ENCODE measurements around the gene MIF4GD.

MIF4GD gene

GRCh38 chr17:75237100-75238014, 33.7 kb downstream of the MIF4GD start:
- Histone ChIP-seq H3K27me3 (replicated peaks; ENCODE audit: control insufficient read depth, insufficient read depth, low read length, poor library complexity, severe bottlenecking) (no peaks in the 10 kb centered on the region), H3K36me3 (ENCODE audit: control insufficient read depth, insufficient read depth, low read length) (peaks cover 80% of the 10 kb centered on the region), H3K4me1 (ENCODE audit: control insufficient read depth, insufficient read depth, low read length, poor library complexity, severe bottlenecking) (peaks cover 20% of the 10 kb centered on the region), H3K4me3 (ENCODE audit: insufficient read depth, low read depth, low read length, poor library complexity, severe bottlenecking) (no peak overlapping the region), H3K27ac (ENCODE audit: insufficient read depth, low read length, poor library complexity, severe bottlenecking) (no peak overlapping the region), H3K9me3 (ENCODE audit: control insufficient read depth, low read length) (no peaks in the 10 kb centered on the region)
- no peak for DNase-seq

DNA sequence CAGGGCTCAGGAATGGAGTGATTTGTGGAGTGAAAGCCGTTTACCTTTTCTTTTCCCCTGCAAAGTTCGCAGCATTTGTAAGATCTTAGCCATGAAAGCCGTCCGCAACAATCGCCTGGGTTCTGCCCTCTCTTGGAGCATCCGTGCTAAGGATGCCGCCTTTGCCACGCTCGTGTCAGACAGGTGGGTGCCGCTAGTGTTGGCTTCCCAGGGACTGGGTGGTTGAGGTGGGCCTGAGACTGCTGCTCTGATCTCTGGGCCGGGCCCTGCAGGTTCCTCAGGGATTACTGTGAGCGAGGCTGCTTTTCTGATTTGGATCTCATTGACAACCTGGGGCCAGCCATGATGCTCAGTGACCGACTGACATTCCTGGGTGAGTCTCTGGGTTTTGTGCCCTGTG, 38.2 kb downstream of the MIF4GD start:
- Histone ChIP-seq H3K27ac (ENCODE audit: insufficient read depth, low read length, poor library complexity, severe bottlenecking) (no peak overlapping the region), H3K36me3 (ENCODE audit: control insufficient read depth, insufficient read depth, low read length) (peaks cover 72% of the 10 kb centered on the region), H3K4me1 (ENCODE audit: control insufficient read depth, insufficient read depth, low read length, poor library complexity, severe bottlenecking) (no peaks in the 10 kb centered on the region), H3K27me3 (replicated peaks; ENCODE audit: control insufficient read depth, insufficient read depth, low read length, poor library complexity, severe bottlenecking) (no peaks in the 10 kb centered on the region), H3K9me3 (ENCODE audit: control insufficient read depth, low read length) (no peaks in the 10 kb centered on the region), H3K4me3 (ENCODE audit: insufficient read depth, low read depth, low read length, poor library complexity, severe bottlenecking) (no peak overlapping the region)
- DNase-seq, result no peak

DNA sequence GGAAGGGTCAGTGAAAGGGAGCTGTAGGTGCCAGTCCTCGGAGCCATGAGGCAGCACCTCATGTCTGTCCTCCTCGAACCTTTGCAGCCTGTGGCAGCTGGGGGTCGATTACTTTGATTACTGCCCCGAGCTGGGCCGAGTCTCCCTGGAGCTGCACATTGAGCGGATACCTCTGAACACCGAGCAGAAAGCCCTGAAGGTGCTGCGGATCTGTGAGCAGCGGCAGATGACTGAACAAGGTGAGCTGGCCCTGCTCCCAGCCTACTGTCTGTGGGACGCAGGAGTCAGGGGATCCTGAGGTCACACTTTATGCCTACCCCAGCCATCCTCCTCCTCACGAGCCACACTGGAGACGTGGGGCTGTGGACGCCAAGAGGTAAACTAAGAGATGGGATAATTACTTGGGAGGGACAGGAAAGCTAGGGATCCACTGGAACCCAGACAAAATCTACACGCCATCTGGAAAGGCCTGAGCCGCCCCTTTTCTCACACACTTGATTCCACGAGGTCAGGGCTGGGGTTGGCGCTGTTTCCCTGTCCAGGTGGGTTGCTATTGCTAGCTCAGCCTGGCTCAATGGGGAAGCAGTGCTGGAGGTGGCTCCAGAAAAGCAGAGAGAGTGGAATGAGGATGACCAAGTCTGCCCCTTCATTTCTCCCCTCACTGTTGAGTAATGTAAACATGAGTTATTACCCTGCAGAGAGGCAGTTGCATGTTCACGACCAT, 39.1 kb downstream of the MIF4GD start:
- Histone ChIP-seq H3K4me1 (ENCODE audit: control insufficient read depth, insufficient read depth, low read length, poor library complexity, severe bottlenecking) (no peaks in the 10 kb centered on the region), H3K27me3 (replicated peaks; ENCODE audit: control insufficient read depth, insufficient read depth, low read length, poor library complexity, severe bottlenecking) (no peaks in the 10 kb centered on the region), H3K36me3 (ENCODE audit: control insufficient read depth, insufficient read depth, low read length) (peaks cover 64% of the 10 kb centered on the region), H3K9me3 (ENCODE audit: control insufficient read depth, low read length) (no peaks in the 10 kb centered on the region), H3K27ac (ENCODE audit: insufficient read depth, low read length, poor library complexity, severe bottlenecking) (no peak overlapping the region), H3K4me3 (ENCODE audit: insufficient read depth, low read depth, low read length, poor library complexity, severe bottlenecking) (no peak overlapping the region)
- no peak for DNase-seq

DNA sequence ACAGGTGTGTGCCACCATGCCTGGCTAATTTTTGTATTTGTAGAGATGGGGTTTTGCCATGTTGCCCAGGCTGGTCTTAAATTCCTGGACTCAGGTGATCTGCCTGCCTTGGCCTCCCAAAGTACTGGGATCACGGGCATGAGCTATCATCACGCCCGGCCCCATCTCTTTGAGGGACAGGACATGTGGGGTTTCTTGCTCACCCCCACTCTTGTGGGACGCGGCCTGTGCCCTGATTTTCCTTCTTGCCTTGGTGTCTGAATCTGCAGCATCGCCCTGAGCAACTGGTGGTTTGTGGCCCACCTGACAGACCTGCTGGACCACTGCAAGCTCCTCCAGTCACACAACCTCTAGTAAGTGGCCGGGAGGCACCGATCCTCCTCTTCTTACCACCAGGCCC, 40.0 kb downstream of the MIF4GD start:
- Histone ChIP-seq H3K27me3 (replicated peaks; ENCODE audit: control insufficient read depth, insufficient read depth, low read length, poor library complexity, severe bottlenecking) (no peaks in the 10 kb centered on the region), H3K4me1 (ENCODE audit: control insufficient read depth, insufficient read depth, low read length, poor library complexity, severe bottlenecking) (no peaks in the 10 kb centered on the region), H3K4me3 (ENCODE audit: insufficient read depth, low read depth, low read length, poor library complexity, severe bottlenecking) (no peak overlapping the region), H3K27ac (ENCODE audit: insufficient read depth, low read length, poor library complexity, severe bottlenecking) (no peak overlapping the region), H3K9me3 (ENCODE audit: control insufficient read depth, low read length) (no peaks in the 10 kb centered on the region), H3K36me3 (ENCODE audit: control insufficient read depth, insufficient read depth, low read length) (peaks cover 64% of the 10 kb centered on the region)
- no peak for DNase-seq

DNA sequence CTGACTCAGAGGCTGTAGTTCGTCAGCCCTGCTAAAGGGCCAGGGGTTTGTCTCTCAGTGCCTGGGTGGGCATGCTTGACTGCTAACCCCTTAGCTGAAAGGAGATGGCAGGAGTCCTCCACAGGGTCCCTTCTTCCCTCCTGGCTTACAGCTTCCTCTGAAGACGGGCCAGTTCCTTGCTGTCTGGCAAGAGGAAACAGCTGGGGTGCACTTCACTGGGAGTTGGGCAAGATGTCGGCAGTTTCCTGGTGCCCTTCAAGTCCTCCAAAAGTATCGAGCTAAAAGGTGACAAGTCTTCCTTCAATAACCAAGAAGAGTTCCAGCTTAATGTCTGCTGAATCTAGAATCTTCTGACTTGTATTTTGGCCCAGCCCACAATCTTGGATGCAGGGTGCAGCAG, 42.2 kb downstream of the MIF4GD start:
- H3K27ac ChIP-seq (ENCODE audit: insufficient read depth, low read length, poor library complexity, severe bottlenecking), result no peak overlapping the region
- no peaks in the 10 kb centered on the region for H3K27me3 ChIP-seq (replicated peaks; ENCODE audit: control insufficient read depth, insufficient read depth, low read length, poor library complexity, severe bottlenecking)
- no peak overlapping the region for H3K4me3 ChIP-seq (ENCODE audit: insufficient read depth, low read depth, low read length, poor library complexity, severe bottlenecking)
- H3K9me3 ChIP-seq (ENCODE audit: control insufficient read depth, low read length), result no peaks in the 10 kb centered on the region
- peaks cover 55% of the 10 kb centered on the region for H3K36me3 ChIP-seq (ENCODE audit: control insufficient read depth, insufficient read depth, low read length)
- no peaks in the 10 kb centered on the region for H3K4me1 ChIP-seq (ENCODE audit: control insufficient read depth, insufficient read depth, low read length, poor library complexity, severe bottlenecking)
- no peak for DNase-seq

DNA sequence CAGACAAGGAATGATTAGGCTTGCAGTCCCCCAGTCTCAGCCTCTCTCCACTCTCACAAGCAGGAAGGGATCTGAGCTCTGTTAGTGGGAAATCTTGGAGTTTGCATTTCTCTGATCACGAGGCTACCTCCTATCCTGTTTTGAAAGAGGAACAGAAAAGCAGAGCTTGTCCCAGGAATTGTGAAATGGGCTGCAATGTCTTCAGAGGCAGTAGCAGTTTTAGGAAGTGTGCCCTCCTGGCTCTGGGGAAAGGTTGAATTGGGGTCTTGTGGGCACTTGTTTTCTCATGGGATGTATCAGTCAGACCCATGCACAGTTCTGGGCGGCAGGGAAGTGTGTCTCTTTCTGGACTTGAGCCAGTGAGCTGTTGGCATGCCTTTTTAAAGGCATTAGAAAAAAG, 42.7 kb downstream of the MIF4GD start:
- Histone ChIP-seq H3K27me3 (replicated peaks; ENCODE audit: control insufficient read depth, insufficient read depth, low read length, poor library complexity, severe bottlenecking) (no peaks in the 10 kb centered on the region), H3K4me3 (ENCODE audit: insufficient read depth, low read depth, low read length, poor library complexity, severe bottlenecking) (no peak overlapping the region), H3K36me3 (ENCODE audit: control insufficient read depth, insufficient read depth, low read length) (peaks cover 55% of the 10 kb centered on the region), H3K27ac (ENCODE audit: insufficient read depth, low read length, poor library complexity, severe bottlenecking) (no peak overlapping the region), H3K4me1 (ENCODE audit: control insufficient read depth, insufficient read depth, low read length, poor library complexity, severe bottlenecking) (no peaks in the 10 kb centered on the region), H3K9me3 (ENCODE audit: control insufficient read depth, low read length) (no peaks in the 10 kb centered on the region)
- no peak for DNase-seq

GRCh38 chr17:75227729-75228128, 43.3 kb downstream of the MIF4GD start:
- no peaks in the 10 kb centered on the region for H3K27me3 ChIP-seq (replicated peaks; ENCODE audit: control insufficient read depth, insufficient read depth, low read length, poor library complexity, severe bottlenecking)
- DNase-seq, result no peak
- peaks cover 50% of the 10 kb centered on the region for H3K36me3 ChIP-seq (ENCODE audit: control insufficient read depth, insufficient read depth, low read length)
- no peaks in the 10 kb centered on the region for H3K9me3 ChIP-seq (ENCODE audit: control insufficient read depth, low read length)
- H3K4me3 ChIP-seq (ENCODE audit: insufficient read depth, low read depth, low read length, poor library complexity, severe bottlenecking), result no peak overlapping the region
- no peaks in the 10 kb centered on the region for H3K4me1 ChIP-seq (ENCODE audit: control insufficient read depth, insufficient read depth, low read length, poor library complexity, severe bottlenecking)
- H3K27ac ChIP-seq (ENCODE audit: insufficient read depth, low read length, poor library complexity, severe bottlenecking), result no peak overlapping the region

DNA sequence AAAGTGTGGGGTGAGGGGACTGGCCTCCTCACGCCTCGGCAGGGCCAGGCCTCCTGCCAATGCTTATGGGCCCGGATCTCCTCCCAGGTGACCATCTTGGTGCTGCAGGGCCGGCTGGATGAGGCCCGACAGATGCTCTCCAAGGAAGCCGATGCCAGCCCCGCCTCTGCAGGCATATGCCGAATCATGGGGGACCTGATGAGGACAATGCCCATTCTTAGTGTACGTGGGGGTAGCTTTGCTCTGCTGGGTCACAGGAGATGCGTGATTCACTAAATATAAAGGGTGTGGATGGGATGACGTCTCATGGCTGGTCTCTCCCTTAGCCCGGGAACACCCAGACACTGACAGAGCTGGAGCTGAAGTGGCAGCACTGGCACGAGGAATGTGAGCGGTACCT, 46.0 kb downstream of the MIF4GD start:
- Histone ChIP-seq H3K4me3 (ENCODE audit: insufficient read depth, low read depth, low read length, poor library complexity, severe bottlenecking) (no peak overlapping the region), H3K4me1 (ENCODE audit: control insufficient read depth, insufficient read depth, low read length, poor library complexity, severe bottlenecking) (no peaks in the 10 kb centered on the region), H3K9me3 (ENCODE audit: control insufficient read depth, low read length) (no peaks in the 10 kb centered on the region), H3K36me3 (ENCODE audit: control insufficient read depth, insufficient read depth, low read length) (peaks cover 34% of the 10 kb centered on the region), H3K27ac (ENCODE audit: insufficient read depth, low read length, poor library complexity, severe bottlenecking) (no peak overlapping the region), H3K27me3 (replicated peaks; ENCODE audit: control insufficient read depth, insufficient read depth, low read length, poor library complexity, severe bottlenecking) (no peaks in the 10 kb centered on the region)
- no peak for DNase-seq

GRCh38 chr17:75219815-75220214, 51.2 kb downstream of the MIF4GD start:
- Histone ChIP-seq H3K4me3 (ENCODE audit: insufficient read depth, low read depth, low read length, poor library complexity, severe bottlenecking) (no peak overlapping the region), H3K4me1 (ENCODE audit: control insufficient read depth, insufficient read depth, low read length, poor library complexity, severe bottlenecking) (no peaks in the 10 kb centered on the region), H3K9me3 (ENCODE audit: control insufficient read depth, low read length) (no peaks in the 10 kb centered on the region), H3K27me3 (replicated peaks; ENCODE audit: control insufficient read depth, insufficient read depth, low read length, poor library complexity, severe bottlenecking) (no peaks in the 10 kb centered on the region), H3K27ac (ENCODE audit: insufficient read depth, low read length, poor library complexity, severe bottlenecking) (no peak overlapping the region), H3K36me3 (ENCODE audit: control insufficient read depth, insufficient read depth, low read length) (peaks cover 49% of the 10 kb centered on the region)
- no peak for DNase-seq

DNA sequence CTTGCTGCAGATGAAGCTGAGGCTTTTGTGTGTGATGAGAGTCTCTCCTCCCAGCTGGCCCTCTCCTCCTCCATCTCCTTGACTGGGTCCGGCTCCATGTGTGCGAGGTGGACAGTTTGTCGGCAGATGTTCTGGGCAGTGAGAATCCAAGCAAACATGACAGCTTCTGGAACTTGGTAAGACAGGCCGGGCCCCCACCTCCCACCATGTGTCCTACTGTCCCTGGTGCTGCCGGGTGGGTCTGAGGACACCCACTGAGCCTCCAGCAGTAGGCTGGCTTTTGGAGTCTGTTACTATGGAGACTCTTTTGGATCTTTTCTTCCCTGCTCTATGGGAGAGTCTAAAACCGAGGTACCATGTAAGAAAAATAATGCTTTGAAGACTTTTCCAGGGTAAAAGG, 52.9 kb downstream of the MIF4GD start:
- no peak overlapping the region for H3K4me3 ChIP-seq (ENCODE audit: insufficient read depth, low read depth, low read length, poor library complexity, severe bottlenecking)

More for the DNA sequence above, 52.9 kb downstream of the MIF4GD start:
- H3K36me3 ChIP-seq (ENCODE audit: control insufficient read depth, insufficient read depth, low read length), result peaks cover 62% of the 10 kb centered on the region
- no peak for DNase-seq
- no peaks in the 10 kb centered on the region for H3K4me1 ChIP-seq (ENCODE audit: control insufficient read depth, insufficient read depth, low read length, poor library complexity, severe bottlenecking)
- H3K27me3 ChIP-seq (replicated peaks; ENCODE audit: control insufficient read depth, insufficient read depth, low read length, poor library complexity, severe bottlenecking), result no peaks in the 10 kb centered on the region
- H3K9me3 ChIP-seq (ENCODE audit: control insufficient read depth, low read length), result no peaks in the 10 kb centered on the region
- no peak overlapping the region for H3K27ac ChIP-seq (ENCODE audit: insufficient read depth, low read length, poor library complexity, severe bottlenecking)

Data from effector memory CD4-positive, alpha-beta T cell (primary cell).